Transverse colon (tissue), 4 donors: ENCODE data around the gene KIAA1755. TPM values are rescaled to one million over a fixed set of nuclear protein-coding genes. Genes with fewer than 3 reads are reported as not detected.

ENCODE experiments used
- DNase-seq: peaks from one replicate; pipeline ENCODE4 v3.0.0-alpha.2; 2019
- H3K27ac ChIP-seq, 4 donors: fragments of 200-600 bp; sonication (generic); 2 replicates each; pipeline ENCODE4 v1.5.1; 2016 to 2018; ENCODE audit warnings: inconsistent platforms in 4 of 4
- H3K27me3 ChIP-seq: fragments of 200-600 bp; sonication (generic); 2 replicates; pipeline ENCODE4 v1.5.1; 2017; ENCODE audit warnings: inconsistent platforms
- H3K36me3 ChIP-seq, 4 donors: fragments of 200-600 bp; sonication (generic); 2 replicates each; pipeline ENCODE4 v1.5.1; 2017 to 2019; ENCODE audit warnings: inconsistent platforms in 4 of 4
- H3K4me1 ChIP-seq, 4 donors: fragments of 200-600 bp; sonication (generic); 2 replicates each; pipeline ENCODE4 v1.5.1; 2017 to 2020; ENCODE audit warnings: inconsistent platforms in 4 of 4
- H3K4me3 ChIP-seq, 4 donors: fragments of 200-600 bp; sonication (generic); 1 replicate in 1 of 4; 2 replicates in 3 of 4; pipeline versions ENCODE4 v1.5.1 to v1.6.1; 2017 to 2019; ENCODE audit warnings: inconsistent platforms in 4 of 4
- H3K9me3 ChIP-seq, 2 donors: fragments of 200-600 bp; sonication (generic); 2 replicates each; pipeline ENCODE4 v1.5.1; 2017 to 2019; ENCODE audit warnings: inconsistent platforms in 2 of 2
- CTCF ChIP-seq, 5 experiments: fragments of 200-600 bp in 3 of 5; fragments of 450-650 bp in 2 of 5; sonication (generic) in 3 of 5; IDR thresholded peaks; 1 replicate in 2 of 5; 2 replicates in 3 of 5; pipeline ENCODE4 v1.5.1; 2016 to 2017; ENCODE audit warnings: antibody characterized with exemption in 5 of 5, inconsistent platforms in 3 of 5, mild to moderate bottlenecking in 2 of 5, moderate library complexity in 1 of 5
- EP300 ChIP-seq: sonication (generic); formaldehyde crosslinking; IDR thresholded peaks from one replicate; pipeline ENCODE4 v1.6.1; 2017; ENCODE audit warnings: antibody characterized with exemption, low read depth
- POLR2A ChIP-seq: fragments of 450-650 bp; IDR thresholded peaks from one replicate; pipeline ENCODE4 v1.6.1; 2016; ENCODE audit warnings: antibody characterized with exemption, mild to moderate bottlenecking, moderate library complexity
- POLR2AphosphoS5 ChIP-seq, 3 donors: sonication (generic); formaldehyde crosslinking; IDR thresholded peaks; one replicate each; pipeline ENCODE4 v1.6.1; 2016; ENCODE audit warnings: antibody characterized with exemption in 3 of 3
- WGBS, 2 donors: methylation state at CpG; one replicate each; pipeline ENCODE4 v1.1.5; 2018; ENCODE audit warnings: low coverage in 1 of 2; 5-methylcytosine and 5-hydroxymethylcytosine counted together
- in situ Hi-C, 4 donors: fragments of 200-750 bp; cut with MboI; loops; one replicate each; pipeline versions ENCODE4 v1.15.0 to v1.15.1; 2017; ENCODE audit warnings: low sequenced_read_pairs in 3 of 4, low pct_ligation_motif_present in 1 of 4, low pct_unique_long_range_greater_than_20kb in 1 of 4
- intact Hi-C: fragments of 100-400 bp; cut with DNase I; formaldehyde crosslinking; loops from one replicate; pipeline ENCODE4 v1.15.1; 2023; ENCODE audit warnings: low total_unique reads
- total RNA-seq, 4 donors: library from RNA; depleted of rRNA; stranded (reverse); fragments of >200 nt; gene quantifications; one replicate each; pipeline ENCODE4 v1.1.0, GENCODE V29; 2016

KIAA1755 gene
- total RNA-seq, 4 donors from 2014 or later = 1.6 to 20.2 (median 3.7) TPM

GRCh38 chr20:38209736-38210405 is 50.7 kb downstream of the KIAA1755 start:
- intact Hi-C loops (no loop called here), in situ Hi-C loops (loop anchor here in 1 of 4 donors (5.0 kb wide), 1 partner anchor 153 kb away; no protein-coding TSS in a partner anchor)
- WGBS, 2 donors = 80% methylated on average over 1 to 3 of the region's 3 CpGs
- Histone ChIP-seq H3K27ac (no peak overlapping the region), H3K4me1 (no peaks in the 10 kb centered on the region), H3K27me3 (peaks cover 7% of the 10 kb centered on the region), H3K36me3 (no peaks in the 10 kb centered on the region), H3K9me3 (no peaks in the 10 kb centered on the region), H3K4me3 (no peak overlapping the region)
- DNase-seq = no peak
- TF ChIP-seq CTCF (IDR thresholded peaks at IDR 0.05) = no peak
- no peak for TF ChIP-seq POLR2A
- no peak for TF ChIP-seq POLR2AphosphoS5 (IDR thresholded peaks at IDR 0.05)
- TF ChIP-seq EP300 = no peak

GRCh38 chr20:38209054-38209675 is 51.4 kb downstream of the KIAA1755 start:
- Histone ChIP-seq H3K36me3 (no peaks in the 10 kb centered on the region), H3K27ac (no peak overlapping the region), H3K27me3 (peaks cover 7% of the 10 kb centered on the region), H3K4me3 (no peak overlapping the region), H3K4me1 (no peaks in the 10 kb centered on the region), H3K9me3 (no peaks in the 10 kb centered on the region)
- no peak for DNase-seq
- in situ Hi-C loops = no loop called here
- intact Hi-C loops = no loop called here
- 69 to 100% methylated on average over 1 to 4 of the region's 4 CpGs for WGBS, 2 donors
- TF ChIP-seq POLR2AphosphoS5 (IDR thresholded peaks at IDR 0.05) = no peak
- no peak for TF ChIP-seq CTCF (IDR thresholded peaks at IDR 0.05)
- no peak for TF ChIP-seq EP300
- TF ChIP-seq POLR2A = no peak

- Histone ChIP-seq H3K36me3 (no peaks in the 10 kb centered on the region), H3K27ac (no peak overlapping the region), H3K4me3 (no peak overlapping the region), H3K4me1 (no peaks in the 10 kb centered on the region), H3K9me3 (no peaks in the 10 kb centered on the region), H3K27me3 (peaks cover 7% of the 10 kb centered on the region)
- DNase-seq = no peak
- intact Hi-C loops = no loop called here
- TF ChIP-seq CTCF (IDR thresholded peaks at IDR 0.05) = no peak
- TF ChIP-seq EP300 = no peak
- TF ChIP-seq POLR2AphosphoS5 (IDR thresholded peaks at IDR 0.05) = no peak
- TF ChIP-seq POLR2A = no peak
- in situ Hi-C loops = no loop called here
- 92% methylated on average over 3 of the region's 3 CpGs; no CpG with 5 or more reads in 1 of the 2 donors for WGBS, 2 donors
Observed at GRCh38 chr20:38208523-38208922, 52.0 kb downstream of the KIAA1755 start.

- Histone ChIP-seq H3K36me3 (no peaks in the 10 kb centered on the region), H3K9me3 (no peaks in the 10 kb centered on the region), H3K27me3 (peaks cover 7% of the 10 kb centered on the region), H3K27ac (no peak overlapping the region), H3K4me1 (no peaks in the 10 kb centered on the region), H3K4me3 (no peak overlapping the region)
- TF ChIP-seq POLR2AphosphoS5 (IDR thresholded peaks at IDR 0.05) (no peak), EP300 (no peak), POLR2A (no peak), CTCF (IDR thresholded peaks at IDR 0.05) (no peak)
- 71% methylated on average over 1 of the region's 1 CpG; no CpG with 5 or more reads in 1 of the 2 donors for WGBS, 2 donors
- in situ Hi-C loops (no loop called here), intact Hi-C loops (no loop called here)
- no peak for DNase-seq
Observed at GRCh38 chr20:38208088-38208487, 52.4 kb downstream of the KIAA1755 start.
